Esophagus squamous epithelium (tissue), 4 donors: ENCODE measurements around the gene TAF11.

Source experiments
- CTCF ChIP-seq, 6 experiments: fragments of 450-650 bp in 4 of 6; fragments of 200-600 bp in 2 of 6; sonication (generic) in 2 of 6; IDR thresholded peaks; one replicate each; pipeline ENCODE4 v1.5.1; 2016 to 2019; ENCODE audit warnings: antibody characterized with exemption in 6 of 6, mild to moderate bottlenecking in 4 of 6, moderate library complexity in 4 of 6
- POLR2A ChIP-seq, 4 donors: fragments of 450-650 bp; IDR thresholded peaks; one replicate each; pipeline ENCODE4 v1.6.1; 2017; ENCODE audit warnings: antibody characterized with exemption in 4 of 4, mild to moderate bottlenecking in 4 of 4, moderate library complexity in 3 of 4

- TF ChIP-seq CTCF (IDR thresholded peaks at IDR 0.05), result no peak
- no peak for TF ChIP-seq POLR2A (IDR thresholded peaks at IDR 0.05)
Observed at GRCh38 chr6:34920097-34920496, 32.3 kb upstream of the TAF11 start.
